ENCODE results near the gene PIEZO2.
"Not testable (repeated sequence)": the region's sequence is repeated elsewhere in the genome, so short reads cannot be mapped to it uniquely, and the experiment has no call there.

Gene PIEZO2
- 0 to 0.47 reads per million in 2 donors for total RNA-seq

GRCh38 chr18:11149441-11150270, at the start of gene PIEZO2:
Gene PIEZO2, minus strand, starts transcription at chr18:11149569. Its CDS starts 981 bp downstream, at chr18:11148588.
- DNase-seq = no peak

- no peak for DNase-seq
These were observed 34.3 kb upstream of the PIEZO2 start for GRCh38 chr18:11183637-11184036.

GRCh38 chr18:11181629-11182028, 32.3 kb upstream of the PIEZO2 start:
- not testable (repeated sequence) for DNase-seq

- no peak for DNase-seq
These were observed 30.7 kb upstream of the PIEZO2 start for GRCh38 chr18:11179959-11180519.

GRCh38 chr18:11178951-11179549, 29.7 kb upstream of the PIEZO2 start:
- DNase-seq = no peak

- DNase-seq = no peak
These were observed 28.0 kb upstream of the PIEZO2 start for GRCh38 chr18:11177382-11177781.

- DNase-seq = no peak
These were observed 27.1 kb upstream of the PIEZO2 start for GRCh38 chr18:11176481-11176881.

GRCh38 chr18:11175266-11175979, 26.1 kb upstream of the PIEZO2 start:
- DNase-seq = no peak

GRCh38 chr18:11174179-11174578, 24.8 kb upstream of the PIEZO2 start:
- not testable (repeated sequence) for DNase-seq

GRCh38 chr18:11167778-11168177, 18.4 kb upstream of the PIEZO2 start:
- no peak for DNase-seq

GRCh38 chr18:11165952-11166351, 16.6 kb upstream of the PIEZO2 start:
- no peak for DNase-seq

GRCh38 chr18:11165138-11165537, 15.8 kb upstream of the PIEZO2 start:
- no peak for DNase-seq

- no peak for DNase-seq
These were observed 14.3 kb upstream of the PIEZO2 start for GRCh38 chr18:11163665-11164064.

GRCh38 chr18:11162889-11163288, 13.5 kb upstream of the PIEZO2 start:
- no peak for DNase-seq

- DNase-seq = no peak
These were observed 13.1 kb upstream of the PIEZO2 start for GRCh38 chr18:11162462-11162861.

- no peak for DNase-seq
These were observed 10.9 kb upstream of the PIEZO2 start for GRCh38 chr18:11160313-11160712.

- DNase-seq = no peak
These were observed 10.5 kb upstream of the PIEZO2 start for GRCh38 chr18:11159844-11160243.

- no peak for DNase-seq
These were observed 7.6 kb upstream of the PIEZO2 start for GRCh38 chr18:11156978-11157377.

GRCh38 chr18:11155034-11155759, 5.8 kb upstream of the PIEZO2 start:
- DNase-seq = no peak

- DNase-seq = peak in 1 of 5 experiments; percentile 21
These were observed 5.1 kb upstream of the PIEZO2 start for GRCh38 chr18:11154368-11154989.

GRCh38 chr18:11153097-11153496, 3.7 kb upstream of the PIEZO2 start:
- DNase-seq = no peak

- DNase-seq = no peak
These were observed 874 bp upstream of the PIEZO2 start for GRCh38 chr18:11150271-11150615.
